NCI-H128 (cell line): Measurements from ENCODE around the gene SLC37A1.

Experiments
- DNase-seq: peaks from one replicate; lab custom pipeline; 2025; ENCODE audit not compliant: unreplicated experiment; lab: John Stamatoyannopoulos, UW

Gene SLC37A1

DNA sequence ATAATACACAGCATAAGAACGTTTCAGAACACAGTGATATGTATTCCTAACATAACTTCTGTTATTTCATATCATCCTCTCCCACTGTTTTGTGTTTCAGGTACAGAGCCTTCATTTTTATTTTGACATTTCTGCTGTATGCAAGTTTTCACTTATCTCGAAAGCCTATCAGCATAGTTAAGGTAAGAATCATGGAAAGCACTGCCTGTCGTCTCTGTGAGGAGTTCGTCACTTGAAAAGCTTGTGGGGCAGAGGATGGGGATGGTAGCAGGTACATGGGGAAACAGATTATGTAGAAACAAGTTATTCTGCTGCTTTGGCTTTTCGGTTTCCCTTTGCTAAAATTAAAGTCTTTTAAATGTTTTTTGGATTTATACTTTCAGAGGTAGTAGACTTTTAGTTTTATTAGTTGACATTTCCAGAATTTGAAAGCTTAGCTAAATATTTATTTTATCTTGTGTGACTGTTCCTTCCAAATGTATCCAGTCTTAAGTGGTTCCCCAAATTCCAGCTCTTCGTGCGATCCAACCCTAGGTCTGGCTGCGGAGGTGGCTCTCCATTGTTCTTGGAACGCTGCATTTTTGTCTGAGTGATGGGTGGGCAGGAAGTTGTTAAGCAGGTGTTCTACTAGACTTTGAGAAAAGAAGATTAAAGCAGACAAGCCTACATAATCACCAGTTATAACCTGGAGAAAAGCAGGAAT lies 12.2 kb downstream of the SLC37A1 start:
- DNase-seq = no peak

DNA sequence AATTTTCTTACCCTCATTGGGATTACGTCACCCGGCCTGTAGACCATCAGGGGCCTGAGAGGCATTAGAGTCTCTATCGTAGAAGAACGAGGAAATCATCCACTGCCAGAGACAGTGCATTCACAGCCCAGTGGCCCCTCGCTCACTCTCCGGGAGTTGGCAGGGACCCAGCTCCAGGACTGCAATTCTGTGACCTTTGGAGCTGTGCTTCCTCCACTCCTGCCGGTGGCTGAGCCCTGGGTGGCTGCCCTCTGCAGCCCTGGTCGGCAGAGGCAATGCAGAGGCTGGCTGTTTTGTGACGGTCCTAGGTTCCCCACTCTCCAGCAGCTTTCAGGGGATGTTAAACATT lies 12.7 kb downstream of the SLC37A1 start:
- no peak for DNase-seq

DNA sequence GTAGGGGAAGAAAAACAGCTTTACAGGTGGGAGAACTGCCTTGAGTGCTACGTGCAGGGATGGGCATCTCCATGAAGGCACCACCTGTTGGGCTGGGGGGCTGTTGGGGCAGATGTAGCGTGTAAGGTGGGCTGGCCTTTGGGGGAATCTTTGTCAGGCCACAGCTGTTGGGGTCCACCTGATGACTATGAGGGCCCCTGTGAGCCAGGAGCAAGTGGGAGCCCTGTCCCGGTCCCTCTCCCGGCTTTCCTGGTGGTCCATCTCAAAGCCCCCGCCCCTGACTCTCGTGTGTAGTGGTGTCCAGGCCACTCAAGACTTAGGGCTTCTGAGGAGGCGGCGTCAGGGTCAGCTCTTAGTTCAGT lies 13.5 kb downstream of the SLC37A1 start:
- no peak for DNase-seq

DNA sequence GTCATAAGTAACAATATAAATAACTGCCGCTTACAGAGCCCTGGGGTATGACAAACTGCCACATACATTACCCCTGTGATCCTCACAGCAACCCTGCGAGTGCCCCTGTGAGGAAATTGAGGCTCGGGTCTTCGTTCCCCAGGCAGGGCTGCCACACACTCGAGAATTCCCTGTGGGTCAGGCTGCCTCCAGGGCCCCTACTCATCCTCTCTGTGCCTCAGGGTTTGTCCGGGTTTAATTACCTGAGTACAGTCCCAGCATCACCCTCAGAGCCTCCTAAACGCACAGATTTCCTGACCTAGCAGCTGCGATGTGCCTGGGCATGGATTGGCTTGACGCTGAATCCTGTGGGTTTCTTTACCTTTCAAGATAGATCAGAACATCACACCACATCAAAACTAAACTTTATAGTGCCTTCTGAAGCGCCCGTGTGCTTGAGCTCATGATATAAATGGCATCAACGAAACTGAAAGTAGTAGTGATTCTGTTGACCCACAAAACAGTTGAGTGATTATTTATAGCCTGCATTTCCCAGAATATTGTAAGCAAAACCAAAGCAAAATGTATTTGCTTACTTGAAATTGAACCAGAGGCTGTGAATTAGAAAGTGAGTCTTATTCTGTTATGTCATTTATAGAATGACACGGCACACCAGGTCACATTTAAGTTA lies 14.0 kb downstream of the SLC37A1 start:
- no peak for DNase-seq

DNA sequence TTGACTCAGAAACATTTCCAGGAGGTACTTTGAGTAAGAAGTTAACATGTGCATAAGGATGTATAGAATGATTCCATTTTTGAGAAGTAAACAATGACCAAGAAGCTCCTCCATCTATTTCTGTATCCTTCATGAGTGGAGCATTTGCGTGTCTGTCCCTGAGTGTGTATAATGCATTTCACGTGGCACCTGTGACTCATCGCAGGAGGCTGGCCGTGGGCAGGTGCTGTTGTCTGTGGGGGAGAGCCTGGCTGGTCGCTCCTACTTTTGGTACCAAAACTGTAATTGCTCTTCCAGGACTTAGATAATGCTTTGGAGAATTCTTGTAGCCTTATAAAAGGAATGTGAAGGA lies 16.5 kb downstream of the SLC37A1 start:
- no peak for DNase-seq

DNA sequence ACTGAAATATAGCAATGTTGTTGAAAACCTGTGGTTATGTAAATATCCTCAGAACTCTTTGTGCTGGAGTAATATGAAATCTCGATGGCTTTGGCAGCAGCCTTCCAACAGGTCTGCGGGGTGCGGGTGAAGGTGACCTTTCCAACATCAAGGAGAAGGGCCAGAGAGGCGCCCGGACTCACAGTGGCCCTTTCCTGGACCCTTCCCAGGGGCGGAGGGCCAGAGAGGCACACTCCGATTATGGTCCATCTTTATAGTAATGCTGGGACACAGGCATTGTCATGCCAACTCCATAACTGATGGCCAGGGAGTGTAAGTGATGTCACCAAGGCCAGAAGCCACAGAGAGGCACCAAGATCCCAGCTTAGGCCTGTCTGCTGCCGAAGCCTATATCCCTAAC lies 18.1 kb downstream of the SLC37A1 start:
- no peak for DNase-seq

DNA sequence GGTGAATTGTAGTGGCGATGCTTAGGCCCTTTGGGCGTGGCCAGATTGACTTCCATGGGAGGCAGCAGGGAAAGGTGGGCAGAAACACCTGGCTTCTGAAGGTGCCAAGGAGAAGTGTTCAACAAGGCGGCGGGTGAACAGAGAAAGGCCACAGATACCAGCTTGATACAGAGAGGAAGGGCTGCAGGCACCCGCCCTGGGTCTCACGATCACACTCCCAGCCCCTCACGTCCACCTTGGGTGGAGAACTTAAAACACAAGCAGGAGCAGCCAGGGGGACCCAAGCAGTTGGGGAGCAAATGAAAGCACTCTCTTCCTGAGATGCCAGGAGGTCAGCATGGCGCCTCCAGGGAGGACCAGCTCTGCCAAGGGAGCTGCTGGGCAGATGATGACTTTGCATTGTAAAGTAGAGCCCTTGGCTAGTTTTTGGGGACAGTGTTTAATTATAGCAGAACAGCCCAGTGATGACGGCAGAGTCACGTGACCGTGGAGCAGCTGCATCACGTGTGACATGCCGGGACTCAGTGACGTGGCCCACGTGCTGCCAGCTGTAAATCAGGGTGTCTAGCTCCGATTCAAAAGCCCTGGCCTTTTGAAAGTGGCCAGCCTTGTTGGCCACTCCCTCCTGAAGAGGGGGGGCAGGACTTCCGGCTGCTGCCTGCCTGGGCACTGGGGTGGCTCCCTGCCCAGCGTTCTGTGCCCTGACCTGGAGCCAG lies 19.0 kb downstream of the SLC37A1 start:
- no peak for DNase-seq

DNA sequence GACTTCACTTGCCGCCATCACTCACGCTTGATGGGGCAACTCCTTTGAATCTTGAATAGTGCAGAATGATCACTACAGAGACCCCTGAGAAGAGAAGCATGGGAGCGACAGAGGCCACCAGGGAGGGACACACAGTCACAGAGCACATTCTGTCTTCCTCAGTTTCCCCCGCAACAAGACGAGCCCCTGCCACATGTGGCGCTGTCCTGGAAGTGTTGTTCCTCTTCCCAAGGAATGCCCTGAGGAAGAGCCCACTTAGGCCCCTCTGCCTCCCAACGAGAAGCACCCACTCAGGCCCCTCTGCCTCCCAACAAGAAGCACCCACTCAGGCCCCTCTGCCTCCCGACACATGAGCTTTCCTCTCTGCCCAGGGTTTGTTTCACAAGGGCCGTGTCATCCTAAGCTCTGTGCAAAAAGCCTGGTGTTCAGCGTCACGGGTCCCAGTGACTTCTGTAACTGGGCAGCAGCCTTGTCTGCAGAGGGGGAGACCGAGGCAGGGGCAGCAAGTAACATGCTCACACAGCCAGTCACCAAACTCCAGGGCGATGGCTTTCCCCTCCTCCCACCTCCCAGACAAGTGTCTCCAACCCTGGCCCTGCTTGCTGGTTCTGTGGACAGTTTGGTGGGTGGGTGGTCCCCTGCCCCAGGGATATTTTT lies 19.8 kb downstream of the SLC37A1 start:
- DNase-seq = no peak

DNA sequence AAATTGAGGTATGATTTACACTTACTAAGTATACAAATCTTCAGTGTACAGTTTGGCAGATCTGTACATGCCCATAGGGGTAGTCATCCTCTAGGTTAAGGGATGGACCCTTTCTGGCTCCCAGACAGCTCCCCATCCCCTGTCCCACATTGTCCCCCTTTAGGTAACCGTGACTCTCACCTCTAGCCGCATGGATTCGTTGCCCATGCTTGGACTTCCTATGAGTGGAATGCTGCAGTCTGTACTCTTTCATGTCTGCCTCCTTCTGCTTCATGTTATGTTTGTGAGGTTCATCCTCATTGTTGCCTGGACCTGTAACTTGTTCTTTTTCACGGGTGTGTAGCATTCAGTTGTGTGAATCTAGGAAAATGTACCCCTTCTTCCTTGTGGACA lies 20.3 kb downstream of the SLC37A1 start:
- no peak for DNase-seq

DNA sequence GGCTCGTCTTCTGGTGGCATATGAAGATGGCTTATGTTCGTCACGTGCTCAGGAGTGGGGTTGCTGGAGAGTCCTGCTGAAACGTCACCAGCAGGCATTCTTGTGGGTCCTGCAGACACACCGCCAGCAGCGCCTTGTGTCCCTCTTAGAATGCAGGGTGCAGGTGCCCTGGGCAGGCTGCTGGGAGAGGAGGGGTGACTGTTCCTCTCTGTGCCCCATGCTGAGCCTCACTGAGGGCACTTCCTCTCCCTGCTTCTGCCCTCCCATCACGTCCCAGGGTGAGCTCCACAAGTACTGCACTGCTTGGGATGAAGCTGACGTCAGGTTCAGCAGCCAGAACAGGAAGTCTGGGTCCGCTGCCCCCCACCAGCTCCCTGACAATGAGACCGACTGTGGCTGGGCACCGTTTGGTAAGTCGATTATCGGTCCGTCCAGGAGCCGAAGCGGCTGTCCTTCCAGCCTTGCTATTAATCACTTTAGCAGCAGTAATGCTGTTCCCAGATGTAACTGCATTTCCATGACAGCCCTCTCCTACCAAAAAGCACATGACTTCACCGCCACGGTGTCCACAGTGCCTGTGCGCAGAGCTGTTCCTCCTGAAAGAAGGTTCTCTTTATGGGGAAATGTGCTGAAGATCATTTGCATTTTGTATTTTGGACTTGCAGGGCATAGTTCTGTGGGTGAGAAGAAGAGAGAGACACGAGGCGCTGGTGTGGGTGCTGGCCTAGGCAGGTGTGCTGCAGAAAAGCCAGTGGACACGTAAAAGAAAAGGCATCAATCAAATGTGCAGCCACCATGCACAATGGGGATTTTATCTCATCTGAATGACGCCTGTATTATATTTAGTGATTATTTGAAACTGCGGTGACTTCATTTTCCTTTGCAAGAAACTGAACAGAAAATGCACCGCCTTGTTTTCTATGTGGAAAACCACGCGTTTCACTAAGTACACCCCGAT lies 21.0 kb downstream of the SLC37A1 start:
- no peak for DNase-seq

DNA sequence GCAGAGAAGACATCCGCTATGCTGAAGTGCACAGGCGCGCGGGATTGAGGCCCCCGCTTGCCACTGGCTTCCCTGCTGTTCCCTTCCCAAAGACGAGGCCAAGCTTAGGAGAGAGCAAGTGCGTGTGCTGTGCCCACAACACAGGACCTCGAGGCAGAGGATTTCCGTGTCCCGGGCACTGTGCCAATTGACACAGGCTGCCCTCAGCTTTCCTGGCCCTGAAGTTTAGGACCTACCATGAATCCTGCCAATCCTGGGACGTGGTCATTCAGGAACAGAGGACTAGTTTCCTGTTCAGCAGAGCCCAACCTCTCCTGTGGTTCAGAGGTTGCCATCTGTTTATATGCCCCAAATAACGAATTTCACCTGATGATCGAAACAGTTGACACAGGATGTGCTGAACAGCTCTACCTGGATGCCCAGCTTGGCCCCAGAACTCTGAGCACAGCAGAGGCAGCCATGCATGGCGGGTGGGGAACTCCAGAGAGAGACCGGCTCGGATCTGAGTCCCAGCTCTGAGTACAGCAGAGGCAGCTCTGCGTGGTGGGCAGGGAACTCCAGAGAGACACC lies 22.0 kb downstream of the SLC37A1 start:
- DNase-seq = no peak

DNA sequence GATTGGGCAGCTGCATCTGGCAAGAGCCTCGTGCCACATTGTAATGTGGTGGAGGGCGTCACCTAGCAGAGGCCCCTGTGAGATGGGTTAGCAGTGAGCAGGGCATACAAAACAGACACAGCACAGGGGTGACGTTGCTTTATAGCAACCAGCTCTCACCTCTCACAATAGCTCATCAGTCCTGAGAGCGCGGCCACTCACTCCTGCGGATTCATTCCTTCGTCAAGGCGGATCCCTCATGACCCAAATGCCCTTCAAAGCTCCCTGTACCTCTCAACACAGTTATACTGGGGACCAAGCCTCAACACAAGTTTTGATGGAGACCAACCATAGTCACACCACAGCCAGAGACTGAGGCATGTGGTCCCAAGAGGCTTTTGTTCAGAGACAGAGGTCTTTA lies 22.9 kb downstream of the SLC37A1 start:
- no peak for DNase-seq

DNA sequence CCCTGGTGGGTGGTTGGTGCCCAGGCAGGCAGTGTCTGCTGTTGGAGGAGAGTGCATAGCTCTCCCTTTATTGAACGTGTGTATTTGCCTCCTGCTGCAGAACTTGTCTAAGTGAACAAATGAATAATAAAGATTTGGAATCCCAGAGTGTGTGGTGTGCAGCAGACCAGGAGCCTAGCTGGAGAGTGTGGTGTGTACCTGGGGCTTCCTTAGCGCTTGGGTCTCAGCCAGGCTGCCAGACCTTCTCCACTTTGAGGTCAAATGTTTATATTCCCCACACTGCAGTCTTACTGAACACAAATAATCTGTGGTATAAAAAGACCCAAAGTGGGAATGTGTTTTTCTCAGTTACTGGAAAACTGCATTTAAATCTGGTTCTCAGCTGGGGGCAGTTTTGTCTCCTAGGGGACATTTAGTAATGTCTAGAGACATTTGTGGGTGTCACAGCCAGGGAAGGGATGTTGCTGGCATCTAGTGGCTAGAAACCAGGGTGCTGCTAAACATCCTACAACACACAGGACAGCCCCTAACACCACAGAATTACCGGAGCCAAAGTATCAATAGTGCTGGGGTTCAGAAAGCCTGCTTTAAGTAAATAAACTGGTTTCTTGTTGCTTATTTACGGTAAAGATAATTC lies 23.6 kb downstream of the SLC37A1 start:
- peak; percentile 23 for DNase-seq

DNA sequence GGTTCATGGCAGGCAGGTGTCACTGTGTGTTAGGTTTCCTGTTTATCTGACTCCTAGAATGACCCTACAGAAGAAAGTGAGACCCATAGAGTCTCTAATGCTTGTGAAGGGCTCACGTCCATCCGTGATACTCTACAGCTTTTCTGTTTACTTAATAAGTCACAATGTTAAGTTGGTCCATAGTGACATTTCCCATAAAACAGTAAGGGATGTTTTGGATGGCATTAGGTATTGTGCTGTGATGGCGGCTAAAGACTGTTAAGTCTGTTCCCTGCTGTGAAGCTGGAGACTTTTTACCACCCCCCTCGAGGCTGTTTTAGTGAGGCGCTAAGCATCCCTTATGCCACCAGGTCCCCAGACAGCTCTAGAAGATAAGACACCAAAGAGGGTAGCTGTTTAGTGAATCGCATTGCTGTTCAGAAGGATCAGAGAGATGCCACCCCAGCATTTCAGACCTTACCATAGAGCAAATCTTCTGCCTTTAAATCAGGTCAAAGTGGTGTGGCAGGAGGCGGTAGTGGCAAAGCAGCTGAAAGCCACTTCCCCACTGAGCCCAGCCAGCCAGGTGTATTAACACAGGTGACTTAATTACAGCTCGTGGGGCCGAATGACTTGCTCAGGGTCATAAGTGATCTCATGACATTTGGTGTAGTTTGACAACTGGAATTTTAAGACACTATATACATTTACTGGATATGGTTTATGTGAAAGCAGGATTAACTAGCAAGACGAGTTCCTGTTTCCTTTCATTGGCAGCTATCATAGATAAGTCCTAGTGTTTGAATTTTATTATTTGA lies 25.0 kb downstream of the SLC37A1 start:
- no peak for DNase-seq

DNA sequence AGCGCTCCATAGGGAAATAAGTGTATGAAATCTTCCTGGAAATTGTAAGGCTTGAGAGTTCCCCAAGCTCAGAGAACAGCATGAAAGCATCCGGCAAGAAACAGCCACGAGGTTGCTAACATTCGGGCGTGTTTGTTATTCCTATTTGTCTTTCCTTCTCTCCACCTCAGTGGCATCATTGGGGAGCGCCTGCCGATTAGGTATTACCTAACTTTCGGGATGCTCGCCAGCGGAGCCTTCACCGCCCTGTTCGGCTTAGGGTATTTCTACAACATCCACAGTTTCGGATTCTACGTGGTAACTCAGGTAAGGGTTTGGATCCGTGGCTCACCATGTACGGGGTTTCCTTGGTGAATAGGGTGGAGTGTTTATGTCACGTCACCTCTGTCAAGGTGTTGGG lies 25.7 kb downstream of the SLC37A1 start:
- no peak for DNase-seq

DNA sequence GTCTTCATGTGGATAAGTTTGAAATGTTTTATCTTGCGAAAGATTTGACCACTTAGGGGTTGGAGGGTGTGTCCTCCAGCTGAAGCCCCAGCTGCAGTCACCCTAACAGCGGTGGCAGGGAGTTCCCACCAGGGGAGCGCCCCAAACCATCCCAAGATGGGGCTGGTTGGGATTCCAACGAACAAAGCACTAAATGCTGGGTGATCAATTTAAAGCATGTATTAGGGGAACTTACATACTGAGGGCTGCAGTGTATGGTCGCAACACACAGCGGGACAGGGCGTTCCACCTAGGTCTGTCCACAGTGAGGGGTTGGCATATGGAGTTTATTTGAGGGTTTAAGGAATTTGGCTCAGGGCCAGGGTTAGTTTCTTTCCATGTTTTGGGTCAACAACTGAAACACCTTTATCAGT lies 26.3 kb downstream of the SLC37A1 start:
- no peak for DNase-seq

DNA sequence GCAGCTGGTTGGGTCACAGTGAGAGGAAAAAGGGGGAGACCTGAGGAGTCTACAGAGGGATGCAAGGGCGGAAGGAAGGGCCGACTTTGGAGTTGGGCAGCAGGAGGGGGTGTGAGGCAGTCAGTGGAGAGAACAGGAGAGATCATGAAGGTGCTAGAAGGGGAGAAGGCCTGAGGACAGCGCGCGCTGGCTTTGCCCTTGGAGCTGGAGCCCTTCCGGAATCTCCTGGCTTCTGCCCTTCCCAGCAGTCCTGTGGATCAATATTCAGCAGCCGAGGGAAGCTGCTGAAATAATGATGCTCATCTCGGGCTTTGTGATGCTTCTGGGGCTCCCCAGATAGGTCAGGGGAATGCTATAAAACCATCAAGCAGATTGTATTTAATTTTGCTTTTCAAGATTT lies 26.7 kb downstream of the SLC37A1 start:
- no peak for DNase-seq

DNA sequence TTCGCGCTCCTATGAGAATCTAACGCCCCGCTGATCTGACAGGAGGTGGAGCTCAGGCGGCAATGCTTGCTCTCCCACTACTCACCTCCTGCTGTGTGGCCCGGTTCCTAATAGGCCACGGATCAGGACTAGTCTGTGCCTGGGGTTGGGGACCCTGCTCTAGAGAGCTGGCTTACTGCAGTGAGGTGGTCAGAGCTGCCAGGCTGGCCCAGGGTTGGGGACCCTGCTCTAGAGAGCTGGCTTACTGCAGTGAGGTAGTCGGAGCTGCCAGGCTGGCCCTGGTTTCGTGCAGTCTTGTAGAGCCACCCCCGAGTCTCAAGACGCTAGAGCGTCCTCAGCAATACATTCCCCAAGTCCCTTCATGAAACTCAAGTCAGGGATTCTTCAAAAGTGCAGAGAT lies 27.5 kb downstream of the SLC37A1 start:
- no peak for DNase-seq

DNA sequence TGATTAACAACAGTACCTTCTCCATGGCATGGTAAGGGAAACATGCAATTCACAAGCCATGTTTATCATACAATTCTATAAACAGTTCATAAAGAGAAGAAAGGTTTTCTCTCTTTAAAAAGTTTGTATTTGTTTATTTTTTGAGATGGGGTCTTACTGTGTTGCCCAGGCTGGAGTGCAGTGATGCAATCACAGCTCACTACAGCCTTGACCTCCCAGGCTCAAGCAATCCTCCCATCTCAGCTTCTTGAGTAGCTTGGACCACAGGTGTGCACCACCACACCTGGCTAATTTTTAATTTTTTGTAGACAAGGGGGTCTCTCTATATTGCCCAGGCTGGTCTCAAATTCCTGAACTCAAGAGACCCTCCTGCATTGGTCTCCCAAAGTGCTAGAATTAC lies 28.0 kb downstream of the SLC37A1 start:
- DNase-seq = no peak
